GM08714 (cell line): Measurements from ENCODE around the gene ADCY7.
"Not testable (repeated sequence)": the region's sequence is repeated elsewhere in the genome, so short reads cannot be mapped to it uniquely, and the experiment has no call there.

Experiments used
- H3K4me3 ChIP-seq: fragments of 200-500 bp; sonication (Bioruptor generic); 2 replicates; pipeline ENCODE4 v1.5.1; 2014; ENCODE audit warnings: mild to moderate bottlenecking, low read length, inconsistent platforms
- ZNF274 ChIP-seq: IDR thresholded peaks from 2 replicates; pipeline ENCODE4 v1.6.1; 2012; ENCODE audit warnings: mild to moderate bottlenecking, low read depth, low read length

ADCY7 gene

GRCh38 chr16:50338371-50339231, 72.2 kb downstream of the ADCY7 start:
- no peak overlapping the region for H3K4me3 ChIP-seq
- TF ChIP-seq ZNF274 = no peak

GRCh38 chr16:50340578-50340977, 74.2 kb downstream of the ADCY7 start:
- no peak for TF ChIP-seq ZNF274
- no peak overlapping the region for H3K4me3 ChIP-seq

GRCh38 chr16:50343566-50343965, 77.2 kb downstream of the ADCY7 start:
- H3K4me3 ChIP-seq = not testable (repeated sequence)

GRCh38 chr16:50345210-50345609, 78.9 kb downstream of the ADCY7 start:
- not testable (repeated sequence) for H3K4me3 ChIP-seq

GRCh38 chr16:50351116-50351515, 84.8 kb downstream of the ADCY7 start:
- TF ChIP-seq ZNF274 = no peak
- H3K4me3 ChIP-seq = no peak overlapping the region

GRCh38 chr16:50351952-50352351, 85.6 kb downstream of the ADCY7 start:
- H3K4me3 ChIP-seq = no peak overlapping the region
- TF ChIP-seq ZNF274 = no peak

GRCh38 chr16:50354082-50354481, 87.7 kb downstream of the ADCY7 start:
- H3K4me3 ChIP-seq = no peak overlapping the region
- TF ChIP-seq ZNF274 = no peak

- no peak for TF ChIP-seq ZNF274
Observed at GRCh38 chr16:50354629-50355456, 88.5 kb downstream of the ADCY7 start.

GRCh38 chr16:50359626-50360025, 93.3 kb downstream of the ADCY7 start:
- TF ChIP-seq ZNF274 = no peak
- no peak overlapping the region for H3K4me3 ChIP-seq

More at GRCh38 chr16:50354629-50355456, 88.5 kb downstream of the ADCY7 start:
- H3K4me3 ChIP-seq = no peak overlapping the region

GRCh38 chr16:50360033-50360778, 93.9 kb downstream of the ADCY7 start:
- no peak for TF ChIP-seq ZNF274
- H3K4me3 ChIP-seq = no peak overlapping the region

- no peak overlapping the region for H3K4me3 ChIP-seq
- TF ChIP-seq ZNF274 = no peak
Observed at GRCh38 chr16:50360779-50361178, 94.4 kb downstream of the ADCY7 start.

GRCh38 chr16:50363656-50364055, 97.3 kb downstream of the ADCY7 start:
- TF ChIP-seq ZNF274 = no peak
- no peak overlapping the region for H3K4me3 ChIP-seq

- TF ChIP-seq ZNF274 = no peak
- H3K4me3 ChIP-seq = no peak overlapping the region
Observed at GRCh38 chr16:50365791-50366575, 99.6 kb downstream of the ADCY7 start.
